SK-N-DZ (cell line): ENCODE results near the gene PARVB.

Experiments used
- DNase-seq: peaks from one replicate; pipeline ENCODE4 v3.0.0-alpha.2; 2015; ENCODE audit warnings: low spot score

Gene PARVB

DNA sequence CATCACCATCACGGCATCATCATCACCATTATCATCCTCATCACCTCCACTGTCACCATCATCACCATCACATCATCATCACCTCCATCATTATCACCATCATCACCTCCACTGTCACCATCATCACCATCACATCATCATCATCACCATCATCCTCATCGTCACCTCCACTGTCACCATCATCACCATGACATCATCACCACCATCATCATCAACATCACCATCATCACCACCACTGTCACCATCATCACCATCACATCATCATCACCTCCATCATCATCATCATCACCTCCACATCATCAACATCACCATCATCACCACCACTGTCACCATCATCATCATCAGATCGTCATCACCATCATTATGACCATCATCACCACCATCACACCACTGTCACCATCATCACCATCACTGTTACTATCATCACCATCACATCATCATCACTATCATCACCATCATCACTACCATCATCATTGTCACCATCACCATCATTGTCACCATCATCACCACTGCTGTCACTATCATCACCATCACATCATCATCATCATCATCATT is 189.5 kb downstream of the PARVB start:
- DNase-seq: no peak

DNA sequence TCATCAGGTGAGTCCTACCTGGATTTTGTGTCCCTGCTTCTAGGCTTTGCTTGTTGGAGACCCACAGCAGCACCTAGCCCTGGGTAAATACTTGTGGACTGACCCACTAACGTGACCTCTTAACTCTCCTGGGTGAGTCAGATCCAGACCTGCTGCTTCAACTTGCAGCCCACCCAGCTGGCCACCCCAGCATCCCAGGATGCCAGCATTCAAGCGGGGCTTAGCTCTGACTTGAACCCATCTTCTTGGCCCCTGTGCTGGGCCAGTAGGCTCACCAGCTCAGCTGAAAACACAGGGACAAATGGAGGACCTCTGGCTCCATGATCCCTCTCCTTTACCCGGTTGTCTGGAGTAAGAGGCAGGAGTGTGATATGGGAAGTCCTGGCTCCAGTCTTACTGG is 190.1 kb downstream of the PARVB start:
- DNase-seq: no peak

DNA sequence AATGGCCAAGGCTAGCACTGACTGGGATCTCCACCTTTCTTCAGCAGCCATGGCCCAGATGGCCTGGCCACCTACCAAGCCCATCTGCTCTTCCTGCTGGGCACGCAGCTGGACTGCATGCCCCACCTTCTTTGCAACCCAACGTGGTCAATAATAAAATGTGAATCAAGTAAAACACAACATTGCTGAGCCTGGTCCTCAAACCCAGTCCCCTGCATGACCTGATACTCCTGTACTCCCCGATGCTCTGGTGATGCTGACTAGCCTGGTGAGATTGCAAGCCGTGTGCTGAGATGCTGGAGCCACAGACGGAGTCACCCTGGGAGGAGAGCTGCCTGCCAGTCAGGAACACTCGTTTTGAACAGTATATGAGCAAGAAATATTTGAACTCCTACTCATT is 190.7 kb downstream of the PARVB start:
- no peak for DNase-seq

DNA sequence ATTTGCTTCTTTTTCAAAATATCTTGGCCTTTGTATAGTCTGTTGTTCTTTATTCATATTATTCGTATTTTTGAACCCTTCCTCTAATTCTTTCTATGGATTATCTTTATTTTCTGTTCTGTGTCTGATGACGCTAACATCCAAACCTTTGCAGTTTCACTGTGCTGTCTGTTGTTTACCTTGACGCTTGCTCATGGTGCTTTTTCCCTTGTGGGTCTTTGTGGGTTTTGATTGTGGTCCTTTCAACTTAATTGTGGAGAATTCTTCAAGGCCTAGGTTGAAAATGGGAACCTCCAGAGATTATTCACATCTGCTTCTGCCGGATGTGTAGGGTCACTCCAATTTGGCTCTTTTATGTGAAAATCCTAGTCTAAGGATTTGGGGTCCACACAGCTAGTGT is 191.2 kb downstream of the PARVB start:
- no peak for DNase-seq

DNA sequence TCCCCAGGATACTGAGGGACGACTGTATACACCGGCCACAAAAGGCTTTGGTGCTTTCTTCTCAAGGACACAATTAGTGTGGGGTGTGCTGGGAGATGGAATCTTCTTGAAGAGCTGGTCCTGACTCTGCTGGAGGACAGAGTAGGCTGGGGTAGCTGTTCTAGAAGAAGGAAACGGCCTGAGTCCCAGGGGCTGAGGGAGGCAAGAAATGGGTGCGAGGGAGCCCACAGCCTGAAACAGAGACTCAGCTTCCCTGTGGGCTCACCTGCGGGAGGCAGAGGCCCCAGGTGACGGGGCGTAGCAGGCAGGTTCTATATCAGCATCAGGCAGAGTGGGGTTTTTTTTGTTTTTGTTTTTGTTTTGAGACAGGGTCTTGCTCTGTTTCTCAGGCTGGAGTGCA is 193.2 kb downstream of the PARVB start:
- no peak for DNase-seq

DNA sequence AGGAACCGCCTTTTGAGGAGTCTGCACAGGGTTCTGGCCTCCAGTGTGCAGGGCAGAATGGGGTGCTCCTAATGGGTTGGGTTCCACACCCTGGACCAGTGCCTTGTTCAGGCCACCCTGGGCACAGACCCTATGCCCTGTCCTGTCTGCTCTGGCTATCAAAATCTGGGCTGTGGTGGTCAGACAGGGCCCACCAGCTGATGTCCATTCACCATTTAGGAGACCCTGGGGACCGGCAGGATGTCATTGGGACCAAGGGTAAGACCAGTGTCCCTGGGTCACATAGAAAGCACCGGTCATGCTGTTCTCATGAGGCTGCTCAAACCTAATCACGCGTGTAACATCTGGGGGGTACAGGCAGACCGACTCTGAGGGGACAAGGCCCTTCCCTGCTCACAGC is 194.0 kb downstream of the PARVB start:
- no peak for DNase-seq

DNA sequence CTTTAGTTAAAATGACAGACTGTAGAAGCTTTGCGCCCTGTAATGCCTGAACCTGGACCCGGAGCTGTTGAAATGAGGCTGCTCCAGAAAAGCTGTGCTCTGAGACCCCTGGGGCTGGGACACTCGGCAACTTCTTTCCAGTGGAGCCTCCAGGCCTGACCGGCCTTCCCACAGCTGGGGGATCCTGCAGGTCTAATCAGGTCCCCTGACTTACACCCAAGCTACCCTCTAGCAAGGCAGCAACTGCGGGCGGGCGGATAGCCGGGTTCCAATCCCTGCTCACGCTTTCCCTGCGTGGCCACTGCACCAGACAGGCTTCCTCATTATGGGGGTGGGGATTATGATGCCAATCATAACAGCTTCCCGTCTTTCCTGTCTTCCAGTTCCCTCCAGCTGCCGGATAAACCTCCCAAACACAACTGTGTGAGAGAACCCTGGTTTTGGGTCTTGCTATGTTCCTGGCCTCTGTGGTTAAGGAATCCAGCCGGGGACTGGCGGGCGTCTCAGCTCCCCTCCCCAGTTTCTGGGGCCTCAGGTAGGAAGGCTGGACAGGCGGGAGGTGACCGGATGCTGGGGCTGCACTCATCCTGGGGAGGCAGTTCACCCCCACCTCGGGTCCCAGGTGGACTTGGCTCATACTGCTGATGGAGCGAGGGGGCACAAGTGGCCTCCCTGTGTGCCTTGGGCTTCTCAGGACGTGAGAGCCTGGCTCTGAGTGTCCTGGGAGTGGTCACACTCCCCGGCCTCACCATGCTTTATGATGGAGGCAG is 195.2 kb downstream of the PARVB start:
- no peak for DNase-seq

DNA sequence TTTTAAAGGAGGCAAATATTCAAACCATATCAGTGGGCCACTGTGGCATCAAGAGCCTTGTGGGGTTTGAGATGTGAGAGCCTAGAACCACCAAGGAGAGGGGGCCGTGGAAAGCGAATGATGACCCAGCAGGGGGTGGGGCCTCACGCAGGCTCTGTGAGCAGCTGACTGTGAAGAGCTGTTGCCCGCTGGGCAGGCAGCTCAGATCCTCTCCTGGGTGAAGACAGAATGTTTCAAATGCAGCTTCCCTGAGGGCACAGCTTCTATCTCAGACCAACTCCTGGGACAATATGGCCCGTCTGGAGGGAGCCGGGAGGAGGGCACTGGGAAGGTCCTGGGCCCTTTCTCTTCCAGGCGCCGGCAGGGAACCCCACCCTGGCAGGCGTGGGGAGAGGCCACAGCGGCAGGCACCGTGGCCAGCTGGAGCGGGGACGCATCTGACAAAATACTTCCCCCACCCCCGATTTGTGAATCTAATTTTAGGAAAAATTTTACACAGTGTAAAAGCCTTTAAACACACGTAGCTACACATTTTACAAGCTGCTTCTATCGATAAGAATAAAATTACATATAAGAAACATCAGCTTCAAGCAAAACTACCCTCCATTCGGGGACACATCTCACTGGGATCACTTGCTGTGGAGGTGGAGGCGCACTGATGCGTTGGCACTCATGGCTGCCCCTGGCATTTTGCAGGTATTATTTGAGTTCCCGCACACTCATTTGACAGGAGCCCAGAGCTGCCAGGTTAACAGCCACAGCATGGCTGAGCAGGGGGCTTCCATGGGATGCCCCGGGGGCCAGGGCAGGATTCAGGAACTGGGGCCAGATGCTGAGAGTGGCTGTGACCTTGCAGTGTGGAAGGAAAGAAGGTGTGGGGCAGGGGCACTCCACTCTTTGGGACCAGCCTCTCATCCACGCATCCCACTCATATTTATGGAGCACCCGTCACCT is 196.9 kb downstream of the PARVB start:
- DNase-seq: no peak

DNA sequence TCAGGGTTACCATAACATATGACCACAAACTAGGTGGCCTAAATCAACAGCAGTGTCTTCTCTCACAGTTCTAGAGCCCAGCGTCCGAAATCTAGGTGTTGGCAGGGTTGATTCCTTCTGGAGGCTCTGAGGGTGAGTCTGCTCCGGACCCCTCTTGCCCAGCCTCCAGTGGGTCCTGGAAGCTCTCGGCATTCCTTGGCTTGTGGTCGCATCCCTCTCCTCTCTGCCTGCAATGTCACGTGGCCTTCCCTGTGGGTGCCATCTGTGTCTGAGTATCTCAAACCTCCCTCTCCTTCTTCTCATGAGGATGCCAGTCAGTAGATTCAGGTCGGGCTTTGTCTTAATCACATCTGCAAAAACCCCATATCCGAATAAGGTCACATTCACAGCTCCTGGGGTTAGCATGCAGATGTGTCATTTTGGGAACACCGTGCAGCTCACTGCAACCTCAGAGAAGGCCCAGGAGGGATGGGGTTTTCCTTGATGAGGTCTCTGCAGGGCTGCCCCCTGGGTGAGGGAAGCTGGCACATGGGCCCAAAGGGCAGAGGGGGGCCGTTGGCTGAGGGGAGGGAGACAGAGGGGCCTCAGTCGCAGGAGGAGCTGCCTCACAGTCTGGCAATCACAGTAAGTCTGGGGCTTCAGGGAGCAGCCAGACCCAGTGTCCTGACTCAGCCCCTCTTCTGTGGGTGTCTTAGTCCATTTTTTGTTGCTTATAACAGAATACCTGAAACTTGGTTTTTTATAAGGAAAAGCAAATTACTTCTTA is 197.8 kb downstream of the PARVB start:
- no peak for DNase-seq
